Lower leg skin (tissue), 3 donors: ENCODE results near the gene TAPBP.
"Not testable (repeated sequence)": the region's sequence is repeated elsewhere in the genome, so short reads cannot be mapped to it uniquely, and the experiment has no call there.

ENCODE experiments used
- CTCF ChIP-seq, 3 donors: fragments of 450-650 bp; IDR thresholded peaks; one replicate each; pipeline ENCODE4 v1.5.1; 2016; ENCODE audit warnings: antibody characterized with exemption in 3 of 3, mild to moderate bottlenecking in 3 of 3, moderate library complexity in 2 of 3
- POLR2A ChIP-seq, 2 donors: fragments of 450-650 bp; IDR thresholded peaks; one replicate each; pipeline ENCODE4 v1.6.1; 2016 to 2017; ENCODE audit warnings: antibody characterized with exemption in 2 of 2, mild to moderate bottlenecking in 1 of 2, moderate library complexity in 1 of 2

GRCh38 chr6:33285214-33285613 lies 28.7 kb downstream of the TAPBP start:
- TF ChIP-seq CTCF, POLR2A (IDR thresholded peaks at IDR 0.05): not testable (repeated sequence)
